GM18868 (cell line): Measurements from ENCODE around the gene RNU2-1.
A peak's percentile ranks its signal among the peaks of the same experiment; 100 is the strongest.
"Not testable (repeated sequence)": the region's sequence is repeated elsewhere in the genome, so short reads cannot be mapped to it uniquely, and the experiment has no call there.

Experiments used
- ATAC-seq: cut with Tn5 transposase; IDR thresholded peaks from one replicate; pipeline ENCODE4 v1.9.1; 2021; ENCODE audit warnings: mild to moderate bottlenecking, moderate library complexity; ENCODE audit not compliant: unreplicated experiment

Gene RNU2-1

GRCh38 chr17:43216762-43217613, 16.8 kb downstream of the RNU2-1 start:
- no peak for ATAC-seq

GRCh38 chr17:43216369-43216761, 17.4 kb downstream of the RNU2-1 start:
- ATAC-seq, result no peak

- no peak for ATAC-seq
Observed at GRCh38 chr17:43215341-43215740, 18.4 kb downstream of the RNU2-1 start.

GRCh38 chr17:43213545-43213944, 20.2 kb downstream of the RNU2-1 start:
- no peak for ATAC-seq

GRCh38 chr17:43212641-43213490, 20.9 kb downstream of the RNU2-1 start:
- ATAC-seq, result no peak

GRCh38 chr17:43211480-43212402, 22.0 kb downstream of the RNU2-1 start, which contains the start of gene TMEM106A:
Gene TMEM106A, plus strand, starts transcription at chr17:43211875. Its CDS starts 1,167 bp downstream, at chr17:43213042.
- ATAC-seq, result peak; percentile 77

GRCh38 chr17:43211123-43211479, 22.7 kb downstream of the RNU2-1 start:
- no peak for ATAC-seq

- no peak for ATAC-seq
Observed at GRCh38 chr17:43210576-43210975, 23.2 kb downstream of the RNU2-1 start.

GRCh38 chr17:43203013-43203412, 30.8 kb downstream of the RNU2-1 start:
- ATAC-seq, result not testable (repeated sequence)

- no peak for ATAC-seq
Observed at GRCh38 chr17:43200127-43200526, 33.6 kb downstream of the RNU2-1 start.

GRCh38 chr17:43199633-43200032, 34.1 kb downstream of the RNU2-1 start:
- no peak for ATAC-seq

- no peak for ATAC-seq
Observed at GRCh38 chr17:43193251-43193650, 40.5 kb downstream of the RNU2-1 start.

- ATAC-seq, result not testable (repeated sequence)
Observed at GRCh38 chr17:43186656-43187055, 47.1 kb downstream of the RNU2-1 start.

GRCh38 chr17:43183921-43184320, 49.9 kb downstream of the RNU2-1 start:
- no peak for ATAC-seq
